ENCODE data around the gene BEAN1. TPM values are rescaled to one million over a fixed set of nuclear protein-coding genes. Genes with fewer than 3 reads are reported as not detected.

Gene BEAN1
- total RNA-seq, 2 donors from 2014 or later: not detected

- Mint-ChIP-seq H3K27ac (peak overlapping the region; percentile 98 to 100), H3K36me3 (no peaks in the 10 kb centered on the region), H3K4me1 (ENCODE audit: low read depth in 2 of 2) (peaks cover 51 to 54% of the 10 kb centered on the region in 2 donors), H3K9me3 (no peaks in the 10 kb centered on the region), H3K4me3 (peak overlapping the region; percentile 28), H3K27me3 (no peaks in the 10 kb centered on the region)
- DNase-seq (ENCODE audit: low spot score) (no peak), ATAC-seq (no peak)
These were observed 98.5 kb downstream of the BEAN1 start for GRCh38 chr16:66525396-66526180.

GRCh38 chr16:66528294-66528693 lies 101.2 kb downstream of the BEAN1 start:
- H3K27ac Mint-ChIP-seq: peak overlapping the region in 1 of 2 donors; percentile 74
- DNase-seq (ENCODE audit: low spot score) (no peak), ATAC-seq (no peak)
- no peaks in the 10 kb centered on the region for H3K36me3 Mint-ChIP-seq
- no peaks in the 10 kb centered on the region for H3K27me3 Mint-ChIP-seq
- no peaks in the 10 kb centered on the region for H3K9me3 Mint-ChIP-seq
- no peak overlapping the region for H3K4me3 Mint-ChIP-seq
- peaks cover 25 to 29% of the 10 kb centered on the region in 2 donors for H3K4me1 Mint-ChIP-seq (ENCODE audit: low read depth in 2 of 2)

DNA sequence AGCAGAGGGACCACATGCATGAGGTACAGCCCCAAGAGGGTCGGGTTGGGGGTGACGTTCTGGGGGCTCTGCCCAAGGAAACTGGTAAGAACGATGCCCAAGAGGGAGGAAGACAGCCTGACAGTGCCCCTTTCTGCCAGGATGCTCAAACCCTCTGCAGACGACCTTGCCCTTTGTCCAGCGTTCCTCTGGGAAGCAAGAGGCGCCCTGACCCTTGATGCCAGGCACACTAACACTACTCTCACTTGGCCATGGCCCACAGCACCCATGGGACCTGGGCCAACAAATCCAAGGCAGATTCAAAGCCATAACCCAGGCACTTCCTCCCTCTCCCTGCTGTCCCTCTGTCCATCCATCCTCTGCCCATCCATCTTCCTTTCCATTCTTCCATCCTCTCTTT lies 102.4 kb downstream of the BEAN1 start:
- no peaks in the 10 kb centered on the region for H3K27me3 Mint-ChIP-seq
- H3K27ac Mint-ChIP-seq: peak overlapping the region in 1 of 2 donors; percentile 74
- H3K4me3 Mint-ChIP-seq: no peak overlapping the region
- H3K9me3 Mint-ChIP-seq: no peaks in the 10 kb centered on the region
- peaks cover 18 to 26% of the 10 kb centered on the region in 2 donors for H3K4me1 Mint-ChIP-seq (ENCODE audit: low read depth in 2 of 2)
- ATAC-seq: no peak
- no peak for DNase-seq (ENCODE audit: low spot score)
- H3K36me3 Mint-ChIP-seq: no peaks in the 10 kb centered on the region

Other genes with a start within 250 kb of the BEAN1 start
- gene CDH5, start 60.6 kb upstream of the BEAN1 start, total RNA-seq: not detected
- gene TK2, start 122.8 kb downstream of the BEAN1 start, total RNA-seq: 1 to 10 TPM; 5.9 to 6.3 TPM
- 10 to 100 TPM; 71.2 to 78.6 TPM for gene CKLF, start 125.3 kb downstream of the BEAN1 start, total RNA-seq
- gene CMTM1, start 139.1 kb downstream of the BEAN1 start, total RNA-seq: 10 to 100 TPM in 1 of 2 donors, 1 to 10 TPM in 1; 7.2 to 11.6 TPM
- under 1 TPM; 0.45 to 0.67 TPM for gene CMTM2, start 152.2 kb downstream of the BEAN1 start, total RNA-seq
- 10 to 100 TPM; 43.8 to 49.7 TPM for gene CMTM3, start 177.4 kb downstream of the BEAN1 start, total RNA-seq